ENCODE results near the gene P2RX2. TPM values are rescaled to one million over a fixed set of nuclear protein-coding genes. Genes with fewer than 3 reads are reported as not detected.

The P2RX2 gene
- total and polyA plus RNA-seq, 2 of the 4 experiments (the other 2 are of a cell fraction): not detected

DNA sequence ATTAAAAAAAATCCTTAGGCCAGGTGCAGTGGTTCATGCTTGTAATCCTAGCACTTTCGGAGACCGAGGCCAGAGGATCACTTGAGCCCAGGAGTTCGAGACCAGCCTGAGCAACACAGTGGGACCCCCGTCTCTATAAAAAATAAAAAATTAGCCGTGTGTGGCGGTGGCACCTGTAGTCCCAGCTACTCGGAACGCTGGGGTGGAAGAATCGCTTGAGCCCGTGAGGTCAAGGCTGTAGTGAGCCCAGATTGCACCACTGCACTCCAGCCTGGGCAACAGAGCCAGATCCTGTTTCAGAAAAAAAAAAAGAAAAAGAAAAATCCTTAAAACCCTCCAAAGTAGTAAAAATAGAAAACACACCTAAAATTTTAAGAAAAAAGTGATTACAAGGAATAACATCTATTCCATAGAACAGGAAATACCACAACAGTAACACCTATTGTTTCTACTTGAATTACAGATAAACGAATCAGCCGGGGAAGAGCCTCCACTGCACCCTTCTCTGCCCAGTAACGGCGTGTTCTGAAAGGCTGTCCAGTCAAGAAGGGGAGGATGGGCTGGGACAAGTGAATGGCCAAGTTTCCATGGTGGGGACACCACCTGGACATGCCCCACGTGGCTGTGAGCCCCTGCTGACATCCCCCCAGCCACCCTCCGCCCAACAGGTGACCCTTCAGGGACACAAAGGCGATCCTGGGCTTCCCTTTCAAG, 50.7 kb downstream of the P2RX2 start:
- H3K4ac ChIP-seq (ENCODE audit: low read depth, low read length): no peak overlapping the region
- no peak overlapping the region for H2AK9ac ChIP-seq (replicated peaks; ENCODE audit: low read depth, low read length, poor library complexity)
- dilution Hi-C loops (cut with HindIII; ENCODE audit: low sequenced_read_pairs, unreplicated experiment) (no loop called here), intact Hi-C loops (cut with micrococcal nuclease) (no loop called here), in situ Hi-C loops (cut with MboI; ENCODE audit: low sequenced_read_pairs) (no loop called here)
- H2BK20ac ChIP-seq (ENCODE audit: low read depth, low read length): no peak overlapping the region
- no peak overlapping the region for H3K14ac ChIP-seq (replicated peaks; ENCODE audit: low read depth, low read length)
- H2AK5ac ChIP-seq (ENCODE audit: low read depth, low read length): no peak overlapping the region
- H2AFZ ChIP-seq (replicated peaks; ENCODE audit: low read length, poor library complexity): no peak overlapping the region
- H3K4me1 ChIP-seq (ENCODE audit: control insufficient read depth, insufficient read depth, low read length): no peaks in the 10 kb centered on the region
- H3K79me1 ChIP-seq (ENCODE audit: low read depth in 1 of 2, low read length in 2 of 2): no peaks in the 10 kb centered on the region
- no peak overlapping the region for H2BK15ac ChIP-seq (ENCODE audit: low read depth, low read length)
- TF ChIP-seq CHD1 (IDR thresholded peaks at IDR 0.05; ENCODE audit: low read depth, low read length) (no peak), RCOR1 (IDR thresholded peaks at IDR 0.05; ENCODE audit: insufficient replicate concordance, low read length) (no peak), RFX5 (IDR thresholded peaks at IDR 0.05; ENCODE audit: low read depth, low read length) (no peak), SMC3 (IDR thresholded peaks at IDR 0.05; ENCODE audit: low read depth, low read length) (no peak), CEBPB (IDR thresholded peaks at IDR 0.05; ENCODE audit: low read depth, low read length) (no peak), MXI1 (IDR thresholded peaks at IDR 0.05; ENCODE audit: borderline replicate concordance, low read depth, low read length) (no peak), MAFK (IDR thresholded peaks at IDR 0.05; ENCODE audit: low read depth, low read length) (no peak), FOS (IDR thresholded peaks at IDR 0.05; ENCODE audit: low read depth, low read length) (no peak), POLR2A (IDR thresholded peaks at IDR 0.05; ENCODE audit: low read depth, low read length) (no peak), MAZ (IDR thresholded peaks at IDR 0.05; ENCODE audit: borderline replicate concordance, low read depth, low read length) (no peak), NFE2L2 (IDR thresholded peaks at IDR 0.05; ENCODE audit: low read depth, low read length) (no peak), CTCF (conservative IDR thresholded peaks at IDR 0.05; ENCODE audit: low read depth, low read length) (no peak), BHLHE40 (IDR thresholded peaks at IDR 0.05; ENCODE audit: low read depth, low read length) (no peak), RAD21 (IDR thresholded peaks at IDR 0.05; ENCODE audit: low read length) (no peak)
- TF ChIP-seq, protein P1, sequence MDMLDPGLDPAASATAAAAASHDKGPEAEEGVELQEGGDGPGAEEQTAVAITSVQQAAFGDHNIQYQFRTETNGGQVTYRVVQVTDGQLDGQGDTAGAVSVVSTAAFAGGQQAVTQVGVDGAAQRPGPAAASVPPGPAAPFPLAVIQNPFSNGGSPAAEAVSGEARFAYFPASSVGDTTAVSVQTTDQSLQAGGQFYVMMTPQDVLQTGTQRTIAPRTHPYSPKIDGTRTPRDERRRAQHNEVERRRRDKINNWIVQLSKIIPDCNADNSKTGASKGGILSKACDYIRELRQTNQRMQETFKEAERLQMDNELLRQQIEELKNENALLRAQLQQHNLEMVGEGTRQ (IDR thresholded peaks at IDR 0.05; ENCODE audit: low read depth, low read length): no peak
- TF ChIP-seq, protein P2, sequence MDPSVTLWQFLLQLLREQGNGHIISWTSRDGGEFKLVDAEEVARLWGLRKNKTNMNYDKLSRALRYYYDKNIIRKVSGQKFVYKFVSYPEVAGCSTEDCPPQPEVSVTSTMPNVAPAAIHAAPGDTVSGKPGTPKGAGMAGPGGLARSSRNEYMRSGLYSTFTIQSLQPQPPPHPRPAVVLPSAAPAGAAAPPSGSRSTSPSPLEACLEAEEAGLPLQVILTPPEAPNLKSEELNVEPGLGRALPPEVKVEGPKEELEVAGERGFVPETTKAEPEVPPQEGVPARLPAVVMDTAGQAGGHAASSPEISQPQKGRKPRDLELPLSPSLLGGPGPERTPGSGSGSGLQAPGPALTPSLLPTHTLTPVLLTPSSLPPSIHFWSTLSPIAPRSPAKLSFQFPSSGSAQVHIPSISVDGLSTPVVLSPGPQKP (IDR thresholded peaks at IDR 0.05; ENCODE audit: borderline replicate concordance, low read depth, low read length): no peak
- H4K91ac ChIP-seq (ENCODE audit: insufficient read depth, low read depth, low read length): no peak overlapping the region
- no peak overlapping the region for H2BK120ac ChIP-seq (ENCODE audit: low read depth, low read length)
- CTCF ChIA-PET: no interaction called here
- H4K20me1 ChIP-seq (ENCODE audit: insufficient read depth, low read length): no peaks in the 10 kb centered on the region; the same call in 1 of the 2 replicates
- H3K56ac ChIP-seq (ENCODE audit: extremely low read depth, insufficient read depth, low read length): no peak overlapping the region
- DNase-seq: no peak
- no peak overlapping the region for H3K23ac ChIP-seq (ENCODE audit: low read depth, low read length)
- WGBS, 2 experiments (ENCODE audit: extremely low coverage in 2 of 2, insufficient read length in 1 of 2): 85% methylated on average over 10 of the region's 17 CpGs; no CpG with 5 or more reads in 1 of the 2 experiments
- H3K9me3 ChIP-seq (ENCODE audit: control insufficient read depth, insufficient read depth, low read length): no peaks in the 10 kb centered on the region
- no peak overlapping the region for H3K4me2 ChIP-seq (ENCODE audit: low read depth, low read length)
- BruUV-seq (replicated peaks): no TSS peak
- H2BK5ac ChIP-seq (ENCODE audit: low read depth, low read length, poor library complexity, severe bottlenecking): no peak overlapping the region
- H3K18ac ChIP-seq (ENCODE audit: low read depth, low read length): no peak overlapping the region
- no peak overlapping the region for H4K8ac ChIP-seq (ENCODE audit: low read depth in 2 of 2, low read length in 2 of 2)
- POLR2A ChIA-PET (ENCODE audit: unreplicated experiment): no interaction called here
- peaks cover 6% of the 10 kb centered on the region; the same call in 1 of the 2 replicates for H3K9me1 ChIP-seq (ENCODE audit: insufficient read depth, low read length)
- no peak overlapping the region for H3K4me3 ChIP-seq (ENCODE audit: insufficient read depth, low read depth, low read length)
- no peak for ATAC-seq (ENCODE audit: low read depth)
- H3K9ac ChIP-seq (ENCODE audit: low read depth, low read length): no peak overlapping the region
- no peak overlapping the region for H3K27ac ChIP-seq (ENCODE audit: insufficient read depth, low read length)
- no peak overlapping the region for H4K5ac ChIP-seq (ENCODE audit: low read depth, low read length)
- peaks cover 46% of the 10 kb centered on the region for H3K36me3 ChIP-seq (ENCODE audit: control insufficient read depth, insufficient read depth, low read length)
- no peaks in the 10 kb centered on the region for H3K27me3 ChIP-seq (ENCODE audit: control insufficient read depth, insufficient read depth, low read length)

Measured in IMR-90 (cell line).